Stomach smooth muscle (tissue), 2 donors: Measurements from ENCODE around the gene THSD7B.

ENCODE experiments used
- H3K27ac ChIP-seq: one replicate; pipeline ENCODE4 v1.7.0; 2013; ENCODE audit warnings: mild to moderate bottlenecking, low read length, inconsistent platforms
- H3K27me3 ChIP-seq, 2 donors: one replicate each; pipeline ENCODE4 v1.7.0; 2013; ENCODE audit warnings: low read length in 2 of 2; ENCODE audit not compliant: insufficient read depth in 2 of 2, control insufficient read depth in 1 of 2
- H3K36me3 ChIP-seq, 2 donors: one replicate each; pipeline ENCODE4 v1.7.0; 2013; ENCODE audit warnings: low read length in 2 of 2; ENCODE audit not compliant: control insufficient read depth in 2 of 2, insufficient read depth in 2 of 2
- H3K4me1 ChIP-seq: one replicate; pipeline ENCODE4 v1.7.0; 2013; ENCODE audit warnings: low read length; ENCODE audit not compliant: control insufficient read depth, insufficient read depth
- H3K4me3 ChIP-seq, 2 donors: one replicate each; pipeline ENCODE4 v1.7.0; 2013; ENCODE audit warnings: low read length in 2 of 2
- H3K9ac ChIP-seq, 2 donors: one replicate each; pipeline ENCODE4 v1.7.0; 2013; ENCODE audit warnings: low read length in 2 of 2, mild to moderate bottlenecking in 1 of 2
- H3K9me3 ChIP-seq, 2 donors: one replicate each; pipeline ENCODE4 v1.7.0; 2013; ENCODE audit warnings: low read length in 2 of 2; ENCODE audit not compliant: control insufficient read depth in 2 of 2
- donor health status: healthy.
- donor health status: Pancreatic carcinoma.

The THSD7B gene

GRCh38 chr2:137706786-137707613 lies 941.7 kb downstream of the THSD7B start:
- no peaks in the 10 kb centered on the region for H3K4me1 ChIP-seq
- H3K27ac ChIP-seq: no peak overlapping the region
- no peak overlapping the region for H3K9ac ChIP-seq
- no peaks in the 10 kb centered on the region for H3K36me3 ChIP-seq
- H3K9me3 ChIP-seq: no peaks in the 10 kb centered on the region
- no peak overlapping the region for H3K4me3 ChIP-seq
- no peaks in the 10 kb centered on the region for H3K27me3 ChIP-seq

GRCh38 chr2:137708311-137708710 lies 943.0 kb downstream of the THSD7B start:
- H3K9ac ChIP-seq: no peak overlapping the region
- no peaks in the 10 kb centered on the region for H3K36me3 ChIP-seq

DNA sequence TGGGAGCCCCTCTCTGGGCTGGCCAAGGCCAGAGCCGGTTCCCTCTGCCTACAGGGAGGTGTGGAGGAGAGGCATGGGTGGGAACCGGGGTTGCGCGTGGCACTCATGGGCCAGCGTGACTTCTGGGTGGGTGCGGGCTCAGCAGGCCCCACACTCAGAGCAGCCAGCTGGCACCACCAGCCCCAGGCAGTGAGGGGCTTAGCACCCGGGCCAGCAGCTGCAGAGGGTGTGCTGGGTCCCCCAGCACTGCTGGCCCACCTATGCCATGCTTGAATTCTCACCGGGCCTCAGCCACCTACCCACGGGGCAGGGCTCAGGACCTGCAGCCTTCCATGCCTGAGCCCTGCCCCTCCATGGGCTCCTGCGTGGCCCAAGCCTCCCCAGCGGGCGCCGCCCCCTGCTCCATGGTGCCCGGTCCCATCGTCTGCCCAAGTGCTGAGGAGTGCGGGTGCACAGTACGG lies 950.4 kb downstream of the THSD7B start:
- Histone ChIP-seq H3K36me3 (no peaks in the 10 kb centered on the region), H3K4me3 (no peak overlapping the region), H3K9ac (no peak overlapping the region), H3K9me3 (no peaks in the 10 kb centered on the region), H3K27ac (no peak overlapping the region), H3K4me1 (no peaks in the 10 kb centered on the region), H3K27me3 (no peaks in the 10 kb centered on the region)

More at GRCh38 chr2:137708311-137708710, 943.0 kb downstream of the THSD7B start:
- H3K27ac ChIP-seq: no peak overlapping the region
- H3K4me1 ChIP-seq: no peaks in the 10 kb centered on the region
- H3K9me3 ChIP-seq: no peaks in the 10 kb centered on the region
- no peaks in the 10 kb centered on the region for H3K27me3 ChIP-seq
- no peak overlapping the region for H3K4me3 ChIP-seq

GRCh38 chr2:137718786-137719185 lies 953.4 kb downstream of the THSD7B start:
- no peak overlapping the region for H3K9ac ChIP-seq
- H3K4me1 ChIP-seq: no peaks in the 10 kb centered on the region
- no peaks in the 10 kb centered on the region for H3K27me3 ChIP-seq
- H3K9me3 ChIP-seq: no peaks in the 10 kb centered on the region
- H3K4me3 ChIP-seq: no peak overlapping the region
- no peak overlapping the region for H3K27ac ChIP-seq
- no peaks in the 10 kb centered on the region for H3K36me3 ChIP-seq

- Histone ChIP-seq H3K9ac (no peak overlapping the region), H3K4me3 (no peak overlapping the region), H3K4me1 (no peaks in the 10 kb centered on the region), H3K36me3 (no peaks in the 10 kb centered on the region), H3K27me3 (no peaks in the 10 kb centered on the region), H3K9me3 (no peaks in the 10 kb centered on the region), H3K27ac (no peak overlapping the region)
Measured at GRCh38 chr2:137721733-137722132, 956.4 kb downstream of the THSD7B start.

DNA sequence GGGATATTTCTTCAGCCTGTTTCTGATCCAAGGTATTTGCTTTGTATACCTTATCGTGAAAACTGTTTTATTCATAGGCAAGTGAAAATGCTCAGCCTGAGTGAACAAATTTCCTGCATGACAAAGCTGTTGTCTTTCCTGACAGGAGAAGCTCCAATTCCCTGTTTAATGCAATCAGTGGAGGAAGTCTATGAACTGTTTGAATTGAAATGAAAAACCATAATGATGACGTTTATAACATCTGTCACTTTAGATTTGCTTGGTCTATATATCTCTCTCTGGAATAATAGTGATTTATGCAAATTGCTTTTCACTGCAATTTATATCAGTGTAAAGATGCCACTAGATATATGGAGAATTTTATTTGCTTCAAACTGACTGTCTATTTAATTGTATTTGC lies 959.6 kb downstream of the THSD7B start:
- no peak overlapping the region for H3K27ac ChIP-seq
- no peak overlapping the region for H3K4me3 ChIP-seq
- no peaks in the 10 kb centered on the region for H3K4me1 ChIP-seq
- H3K36me3 ChIP-seq: no peaks in the 10 kb centered on the region
- no peaks in the 10 kb centered on the region for H3K9me3 ChIP-seq
- H3K9ac ChIP-seq: no peak overlapping the region
- no peaks in the 10 kb centered on the region for H3K27me3 ChIP-seq
